Measurements from ENCODE around the gene RRP15.

Gene RRP15, protein sequence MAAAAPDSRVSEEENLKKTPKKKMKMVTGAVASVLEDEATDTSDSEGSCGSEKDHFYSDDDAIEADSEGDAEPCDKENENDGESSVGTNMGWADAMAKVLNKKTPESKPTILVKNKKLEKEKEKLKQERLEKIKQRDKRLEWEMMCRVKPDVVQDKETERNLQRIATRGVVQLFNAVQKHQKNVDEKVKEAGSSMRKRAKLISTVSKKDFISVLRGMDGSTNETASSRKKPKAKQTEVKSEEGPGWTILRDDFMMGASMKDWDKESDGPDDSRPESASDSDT

GRCh38 chr1:218284917-218285635 lies at the start of gene RRP15:
Gene RRP15 (plus strand): TSS chr1:218285293. CDS start chr1:218285317, 24 bp downstream.
- DNase-seq = peak; percentile 87

GRCh38 chr1:218242171-218242570 lies 42.9 kb upstream of the RRP15 start:
- no peak for DNase-seq

DNA sequence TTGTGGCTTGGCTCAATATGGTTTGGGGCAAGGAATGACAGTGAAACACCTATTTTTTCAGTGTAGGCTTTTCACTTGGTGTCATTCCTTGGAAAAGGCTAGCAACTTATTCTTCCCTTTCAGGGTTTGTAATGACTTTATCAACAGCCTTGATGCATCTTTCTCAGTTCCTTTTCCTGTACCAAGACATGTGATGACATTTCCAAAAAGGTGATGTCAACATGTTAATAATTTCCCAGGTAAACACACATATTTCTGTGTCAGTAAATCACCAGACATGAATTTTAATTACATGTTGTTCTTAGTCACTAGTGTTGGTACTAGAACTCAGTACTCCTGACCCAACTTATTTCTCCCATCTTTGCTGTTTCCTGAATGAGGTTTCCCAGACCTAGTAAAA lies 37.8 kb upstream of the RRP15 start:
- DNase-seq = no peak

DNA sequence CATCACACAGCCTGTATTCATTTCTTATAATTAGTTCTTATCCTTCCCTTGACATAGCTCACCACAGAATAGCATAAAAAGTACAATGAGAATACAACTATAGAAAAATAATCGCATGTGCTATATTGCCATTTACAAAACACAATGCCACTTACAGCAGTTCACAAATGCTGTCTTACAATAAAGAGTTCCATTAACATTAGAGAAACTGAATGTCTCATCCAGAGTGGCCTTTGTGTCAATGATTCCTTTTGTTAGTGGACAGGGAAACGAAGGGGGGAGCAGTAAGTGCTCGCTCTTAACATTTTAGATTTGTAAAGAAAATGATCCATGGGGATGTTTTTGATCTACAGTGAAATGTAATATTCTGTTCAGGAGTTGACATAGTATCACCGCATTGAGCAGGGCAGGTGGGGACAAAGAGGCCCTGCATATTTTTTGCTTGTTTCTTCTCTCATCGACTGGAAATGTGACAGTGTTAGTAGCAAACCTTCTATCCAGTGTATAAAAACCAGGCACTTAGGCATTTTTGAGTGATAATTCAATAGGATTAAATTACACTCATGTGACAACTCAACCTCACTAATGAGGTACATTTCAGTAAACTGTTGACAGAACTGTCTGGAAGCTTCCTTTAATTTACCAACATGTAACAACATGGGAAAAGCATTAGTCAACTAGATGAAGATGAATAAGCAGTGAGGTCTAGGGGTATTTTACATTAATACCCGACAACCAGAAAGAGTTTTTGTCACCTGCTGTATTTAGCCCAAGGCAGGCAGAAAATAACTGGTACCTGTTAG lies 35.6 kb upstream of the RRP15 start:
- no peak for DNase-seq

DNA sequence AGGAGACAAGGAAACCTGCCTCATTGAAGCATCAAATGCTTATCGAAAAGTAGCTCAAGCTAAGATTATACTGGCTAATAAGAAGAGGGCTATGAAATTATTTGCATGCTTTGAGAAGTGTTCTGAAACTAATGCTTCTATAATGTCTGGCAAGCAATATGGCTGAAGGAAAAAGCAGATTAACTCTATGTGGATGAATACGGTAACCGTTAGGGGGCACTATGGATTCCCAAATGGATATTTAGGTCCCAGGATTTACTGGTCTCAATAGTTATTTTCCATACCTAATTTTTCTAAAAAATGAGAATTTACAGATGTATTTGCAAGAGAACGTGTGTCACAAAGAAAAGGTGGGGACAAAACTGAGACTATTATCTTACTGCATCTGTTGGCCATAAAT lies 34.6 kb upstream of the RRP15 start:
- no peak for DNase-seq

DNA sequence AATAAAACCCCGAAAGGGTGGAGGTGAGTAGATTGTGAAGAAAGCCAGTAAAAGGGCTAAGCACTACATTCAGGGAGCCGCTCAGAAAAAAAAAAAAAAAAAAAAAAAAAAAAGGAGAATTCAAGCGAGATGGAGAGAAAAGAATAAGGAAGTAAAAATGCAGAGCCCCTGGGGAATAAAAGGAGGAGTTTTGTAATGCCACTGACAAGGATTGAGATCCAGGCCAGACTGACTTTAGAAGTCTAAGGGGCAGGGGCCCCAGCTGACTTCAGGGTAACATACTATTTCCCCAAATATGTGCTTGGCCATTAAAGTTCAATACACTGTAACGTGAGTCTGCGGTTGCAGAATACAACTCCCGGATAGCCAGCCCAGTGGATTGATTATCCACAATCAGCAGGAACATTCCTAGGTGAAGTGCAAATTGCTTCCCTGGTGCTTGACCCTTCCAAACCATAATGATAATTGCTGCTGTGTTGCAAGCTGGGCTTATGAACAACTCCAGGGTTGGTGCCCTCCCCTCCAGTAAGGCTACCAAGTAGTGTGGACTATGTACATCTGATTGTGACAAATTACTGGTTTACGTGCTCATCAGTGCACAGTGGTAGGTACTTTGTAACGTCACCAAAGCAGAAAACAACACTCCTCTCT lies 30.7 kb upstream of the RRP15 start:
- no peak for DNase-seq

GRCh38 chr1:218255090-218255489 lies 30.0 kb upstream of the RRP15 start:
- DNase-seq = no peak

GRCh38 chr1:218257371-218257770 lies 27.7 kb upstream of the RRP15 start:
- DNase-seq = no peak

GRCh38 chr1:218257971-218258370 lies 27.1 kb upstream of the RRP15 start:
- no peak for DNase-seq

DNA sequence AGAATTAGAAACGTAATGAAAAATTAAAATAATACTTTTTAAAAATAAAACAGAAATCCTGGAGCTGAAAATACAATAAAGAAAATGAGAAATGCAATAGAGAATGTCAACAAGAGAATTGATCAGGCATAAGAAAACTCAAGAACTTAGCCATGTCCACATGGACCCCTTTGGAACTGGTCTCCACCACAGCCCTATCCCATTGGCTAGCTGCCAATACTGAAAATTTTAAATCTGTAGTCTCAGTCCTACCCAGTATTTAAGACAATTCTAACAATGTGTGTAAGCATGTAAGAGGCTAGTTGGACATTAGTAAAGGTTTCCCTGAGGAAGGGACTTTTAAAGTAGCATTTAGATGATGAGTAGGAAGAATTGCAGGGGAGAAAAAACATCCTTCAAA lies 25.8 kb upstream of the RRP15 start:
- DNase-seq = no peak

DNA sequence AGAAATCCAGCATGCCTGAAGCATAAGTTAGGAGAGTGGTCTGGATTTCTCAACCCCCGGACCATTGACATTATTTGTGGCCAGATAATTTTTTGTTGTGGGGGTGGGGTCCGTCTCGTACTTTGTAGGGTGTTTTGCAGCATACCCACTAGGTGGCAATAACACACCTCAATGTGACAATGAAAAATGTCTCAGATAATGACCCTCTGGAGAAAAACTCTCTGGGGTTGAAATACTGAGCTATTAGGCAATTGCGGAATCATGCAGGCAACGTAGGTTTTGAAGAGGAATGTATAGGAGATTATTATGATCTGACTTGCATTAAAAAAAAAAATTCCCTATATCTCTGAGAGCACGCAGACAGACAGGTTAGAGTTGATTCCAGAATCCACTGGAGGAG lies 25.3 kb upstream of the RRP15 start:
- DNase-seq = no peak

GRCh38 chr1:218262259-218262658 lies 22.8 kb upstream of the RRP15 start:
- no peak for DNase-seq

GRCh38 chr1:218266356-218266755 lies 18.7 kb upstream of the RRP15 start:
- no peak for DNase-seq

DNA sequence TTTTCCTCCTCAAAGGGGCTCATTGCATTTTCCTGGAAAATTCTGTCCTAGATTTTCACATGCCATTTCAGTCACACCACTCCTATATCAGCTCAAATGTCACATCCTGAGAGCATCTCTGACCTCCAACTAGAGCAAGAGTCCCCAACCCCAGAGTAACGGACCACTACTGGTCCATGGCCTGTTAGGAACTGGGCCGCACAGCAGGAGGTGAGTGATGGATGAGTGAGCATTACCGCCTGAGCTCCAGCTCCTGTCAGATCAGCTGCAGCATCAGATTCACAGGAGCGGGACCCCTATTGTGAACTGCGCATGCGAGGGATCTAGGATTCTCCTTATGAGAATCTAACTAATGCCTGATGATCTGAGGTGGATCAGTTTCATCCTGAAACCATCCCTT lies 12.7 kb upstream of the RRP15 start:
- DNase-seq = no peak

DNA sequence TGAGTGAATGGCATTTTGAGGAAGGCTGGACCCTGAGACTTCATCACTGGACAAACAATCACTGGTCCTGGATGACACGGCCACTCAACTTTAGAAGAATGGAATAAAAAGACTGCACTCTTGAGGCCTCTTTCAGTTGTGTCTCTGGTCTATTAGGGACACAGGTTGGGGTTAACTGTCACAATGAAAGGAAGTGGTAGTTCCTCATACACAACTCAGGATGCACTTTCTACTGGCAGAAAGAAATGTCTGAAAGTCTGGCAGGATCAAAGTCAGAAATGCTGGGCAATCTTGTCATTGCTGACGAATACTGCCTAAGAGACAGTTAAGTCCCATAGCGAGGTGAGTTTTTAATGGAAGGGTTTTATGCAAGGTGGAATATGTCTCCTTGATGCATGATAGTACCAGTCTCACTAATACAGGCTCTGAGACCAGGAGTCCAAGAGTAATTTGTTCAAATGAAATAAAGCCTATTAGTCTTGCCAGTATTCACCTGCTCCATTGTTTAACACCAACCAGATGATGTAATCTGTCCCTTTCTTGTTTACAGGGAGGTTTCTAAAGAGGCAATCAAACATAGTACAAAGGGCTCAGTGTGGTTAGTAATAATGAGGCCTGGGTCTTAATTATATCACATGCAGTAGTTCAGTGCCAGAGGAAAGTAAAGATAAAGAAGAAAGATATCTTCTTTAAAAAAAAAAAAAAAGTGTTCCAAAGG lies 11.2 kb upstream of the RRP15 start:
- DNase-seq = no peak

- DNase-seq = no peak
These were observed 10.6 kb upstream of the RRP15 start for GRCh38 chr1:218274511-218274910.

- no peak for DNase-seq
These were observed 9.3 kb upstream of the RRP15 start for GRCh38 chr1:218275823-218276222.

DNA sequence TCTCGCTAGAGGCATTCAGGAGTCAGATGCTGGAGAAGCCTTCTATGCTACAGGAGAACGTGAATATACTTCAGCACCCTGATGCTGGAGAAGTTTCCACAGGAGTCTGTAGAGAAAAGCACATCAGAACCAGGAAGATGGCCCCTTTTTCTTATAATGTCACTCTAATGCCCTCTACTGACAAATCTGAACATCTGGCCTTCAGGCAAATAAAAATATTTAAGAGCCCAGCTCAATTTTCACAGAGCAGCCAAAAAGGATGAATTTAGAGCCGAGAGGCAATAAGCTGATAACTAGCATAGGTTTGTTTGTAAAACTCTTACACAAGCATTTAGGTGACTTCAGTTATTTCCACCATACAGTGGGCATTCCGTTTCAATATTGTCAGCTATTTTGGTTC lies 3.8 kb upstream of the RRP15 start:
- no peak for DNase-seq

DNA sequence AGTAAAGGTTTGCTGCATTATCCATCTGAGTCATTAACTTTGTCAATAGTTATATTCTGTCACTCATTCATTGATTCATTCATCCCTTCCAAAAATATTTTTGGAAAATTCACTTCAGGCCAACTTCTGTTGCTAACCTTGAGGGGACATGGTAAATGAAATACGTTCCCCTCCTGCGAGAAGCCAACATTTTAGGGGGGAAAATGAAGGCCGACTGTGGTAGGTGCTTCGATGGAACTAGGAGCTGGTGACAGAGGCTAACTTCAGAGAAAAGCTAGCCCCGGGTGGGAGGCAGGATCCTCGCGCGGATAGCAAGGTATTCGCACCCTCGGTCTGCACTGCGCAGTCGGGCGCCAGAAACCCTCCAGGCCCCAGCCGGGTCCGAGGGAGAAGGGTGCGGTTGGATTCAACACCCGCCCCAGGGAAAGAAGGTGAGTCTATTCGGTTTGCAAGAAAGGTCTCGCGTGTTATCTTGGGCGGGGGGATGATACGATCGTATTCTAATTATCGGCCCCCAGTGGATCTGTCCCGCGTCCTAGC lies 646 bp upstream of the RRP15 start:
- no peak for DNase-seq

GRCh38 chr1:218292515-218292914 lies 7.4 kb downstream of the RRP15 start:
- DNase-seq = no peak

DNA sequence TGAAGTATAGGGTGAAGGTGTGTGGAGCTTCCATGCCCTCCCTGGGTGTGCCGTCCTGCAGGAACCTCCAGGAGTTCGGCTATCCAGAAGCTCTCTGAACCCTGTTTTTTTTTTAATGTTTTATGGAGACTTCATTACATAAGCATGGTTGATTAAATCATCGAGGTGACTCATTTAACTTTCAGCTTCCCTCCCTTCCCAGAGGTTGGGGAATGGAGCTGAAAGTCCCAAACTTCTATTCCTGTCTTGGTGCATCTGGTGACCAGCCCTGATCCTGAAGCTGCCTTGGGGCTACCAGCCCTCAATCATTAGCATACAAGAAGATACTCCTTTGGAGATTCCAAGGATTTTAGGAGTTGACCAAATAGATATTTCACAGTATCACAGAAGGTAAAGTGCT lies 9.5 kb downstream of the RRP15 start:
- no peak for DNase-seq

- no peak for DNase-seq
These were observed 11.1 kb downstream of the RRP15 start for GRCh38 chr1:218296162-218296561.
